ENCODE results near the gene SRSF8. TPM values are rescaled to one million over a fixed set of nuclear protein-coding genes. Genes with fewer than 3 reads are reported as not detected.

SRSF8 gene
- total RNA-seq, 2 experiments from 2014 or later, result 67.2 to 67.9 TPM

- peak overlapping the region; percentile 95 for H3K27ac Mint-ChIP-seq
- peaks cover 34% of the 10 kb centered on the region for H3K4me1 ChIP-seq (ENCODE audit: insufficient read depth, low read length)
- H3K4me1 Mint-ChIP-seq (ENCODE audit: low read depth), result peaks cover 46% of the 10 kb centered on the region
- H3K27ac ChIP-seq (ENCODE audit: low read depth in 1 of 2, low read length in 2 of 2), result peak overlapping the region; percentile 77 to 84
- H3K4me3 ChIP-seq (ENCODE audit: low read length), result peak overlapping the region; percentile 78
- peaks cover 5% of the 10 kb centered on the region for H3K36me3 Mint-ChIP-seq (ENCODE audit: low read depth)
- peak in 6 of 14 experiments; percentile 4 to 61 (median 38) for DNase-seq
- TF ChIP-seq, protein P1, sequence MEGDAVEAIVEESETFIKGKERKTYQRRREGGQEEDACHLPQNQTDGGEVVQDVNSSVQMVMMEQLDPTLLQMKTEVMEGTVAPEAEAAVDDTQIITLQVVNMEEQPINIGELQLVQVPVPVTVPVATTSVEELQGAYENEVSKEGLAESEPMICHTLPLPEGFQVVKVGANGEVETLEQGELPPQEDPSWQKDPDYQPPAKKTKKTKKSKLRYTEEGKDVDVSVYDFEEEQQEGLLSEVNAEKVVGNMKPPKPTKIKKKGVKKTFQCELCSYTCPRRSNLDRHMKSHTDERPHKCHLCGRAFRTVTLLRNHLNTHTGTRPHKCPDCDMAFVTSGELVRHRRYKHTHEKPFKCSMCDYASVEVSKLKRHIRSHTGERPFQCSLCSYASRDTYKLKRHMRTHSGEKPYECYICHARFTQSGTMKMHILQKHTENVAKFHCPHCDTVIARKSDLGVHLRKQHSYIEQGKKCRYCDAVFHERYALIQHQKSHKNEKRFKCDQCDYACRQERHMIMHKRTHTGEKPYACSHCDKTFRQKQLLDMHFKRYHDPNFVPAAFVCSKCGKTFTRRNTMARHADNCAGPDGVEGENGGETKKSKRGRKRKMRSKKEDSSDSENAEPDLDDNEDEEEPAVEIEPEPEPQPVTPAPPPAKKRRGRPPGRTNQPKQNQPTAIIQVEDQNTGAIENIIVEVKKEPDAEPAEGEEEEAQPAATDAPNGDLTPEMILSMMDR (IDR thresholded peaks at IDR 0.05), result no peak
- peak; percentile 60 for ATAC-seq (ENCODE audit: poor library complexity)
- POLR2A ChIA-PET, result interaction anchor here (0.6 to 5.3 kb wide), 25 partner anchors 9 to 1348 kb away, joined by 3 to 266 read pairs (median 5); partner anchors contain the start of genes C11orf54, CCDC82, CEP57 and CWC15
- H3K27me3 Mint-ChIP-seq, result no peaks in the 10 kb centered on the region
- no peaks in the 10 kb centered on the region for H3K27me3 ChIP-seq (ENCODE audit: control insufficient read depth in 1 of 2, insufficient read depth in 2 of 2, low read length in 2 of 2)
- CTCF ChIA-PET, result interaction anchor here (0.8 to 7.2 kb wide), 8 partner anchors 9 to 620 kb away, joined by 3 to 67 read pairs (median 5); partner anchors contain the start of genes SESN3 and SRSF8
- peak overlapping the region; percentile 92 for H3K4me3 Mint-ChIP-seq
- H3K9me3 ChIP-seq (ENCODE audit: control insufficient read depth in 1 of 2, insufficient read depth in 1 of 2, low read length in 2 of 2), result no peaks in the 10 kb centered on the region
- H3K9me3 Mint-ChIP-seq, result no peaks in the 10 kb centered on the region
- H3K36me3 ChIP-seq (ENCODE audit: insufficient read depth, low read length), result no peaks in the 10 kb centered on the region
- intact Hi-C loops (cut with DNase I, micrococcal nuclease), result loop anchor here (1.0 to 5.0 kb wide), 6 partner anchors 22 to 1303 kb away; partner anchors contain the start of gene JRKL (in 1 of the 2)
Measured at GRCh38 chr11:95088946-95089619, 22.4 kb downstream of the SRSF8 start.

DNA sequence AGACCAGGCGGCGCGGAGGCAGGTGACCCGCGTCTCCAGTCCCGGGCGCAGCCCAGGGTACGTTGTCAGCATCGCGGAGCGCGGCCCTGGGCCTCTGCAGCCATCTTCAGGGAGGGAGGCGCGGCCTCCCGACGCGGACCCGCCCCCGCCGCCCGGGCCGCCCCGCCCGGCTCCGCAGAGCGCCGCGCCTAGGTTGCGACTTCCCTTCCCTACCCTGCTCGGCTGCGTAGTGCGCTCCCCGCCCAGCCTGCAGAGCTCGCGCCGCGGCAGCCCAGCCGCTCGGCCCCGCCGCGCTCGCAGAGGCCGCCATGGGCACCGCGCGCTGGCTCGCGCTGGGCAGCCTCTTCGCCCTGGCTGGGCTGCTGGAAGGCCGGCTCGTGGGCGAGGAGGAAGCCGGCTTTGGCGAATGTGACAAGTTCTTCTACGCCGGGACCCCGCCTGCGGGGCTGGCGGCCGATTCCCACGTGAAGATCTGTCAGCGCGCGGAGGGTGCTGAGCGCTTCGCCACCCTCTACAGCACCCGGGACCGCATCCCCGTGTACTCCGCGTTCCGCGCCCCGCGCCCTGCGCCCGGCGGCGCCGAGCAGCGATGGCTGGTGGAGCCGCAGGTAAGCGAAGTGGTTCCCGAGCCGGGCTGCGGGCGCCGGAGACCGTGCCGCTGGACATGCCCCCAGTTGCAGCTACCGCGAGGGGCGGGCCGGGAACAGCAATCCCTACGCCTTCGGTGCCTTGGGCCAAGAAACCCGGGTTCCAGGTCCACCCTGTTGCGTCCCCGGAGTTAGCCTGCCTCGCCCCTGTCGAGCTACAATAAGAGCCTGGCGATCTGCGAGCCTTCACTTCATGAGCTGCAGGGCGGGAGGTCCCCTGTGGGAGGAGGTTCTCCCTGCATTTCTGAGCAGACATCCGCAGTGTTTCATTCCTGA is 23.2 kb downstream of the SRSF8 start, which contains the start of gene ENDOD1:
TSS of gene ENDOD1 (plus strand) at position 227 of the 923 bp plus-strand sequence. CDS start at position 309, 82 bp downstream.
- Mint-ChIP-seq H3K4me3 (peak within 1 kb of the TSS; percentile 92), H3K9me3 (no peaks in the 10 kb centered on the region), H3K27ac (peak within 1 kb of the TSS; percentile 95), H3K36me3 (ENCODE audit: low read depth) (peaks cover 5% of the 10 kb centered on the region), H3K4me1 (ENCODE audit: low read depth) (peaks cover 50% of the 10 kb centered on the region), H3K27me3 (no peaks in the 10 kb centered on the region)
- peak; percentile 70 to 94 (median 84) for DNase-seq
- TF ChIP-seq, protein P1 (IDR thresholded peaks at IDR 0.05), result no peak
- Histone ChIP-seq H3K4me1 (ENCODE audit: insufficient read depth, low read length) (peaks cover 34% of the 10 kb centered on the region), H3K9me3 (ENCODE audit: control insufficient read depth in 1 of 2, insufficient read depth in 1 of 2, low read length in 2 of 2) (no peaks in the 10 kb centered on the region), H3K27me3 (ENCODE audit: control insufficient read depth in 1 of 2, insufficient read depth in 2 of 2, low read length in 2 of 2) (no peaks in the 10 kb centered on the region), H3K36me3 (ENCODE audit: insufficient read depth, low read length) (no peaks in the 10 kb centered on the region), H3K27ac (ENCODE audit: low read depth in 1 of 2, low read length in 2 of 2) (peak within 1 kb of the TSS; percentile 77 to 84), H3K4me3 (ENCODE audit: low read length) (peak within 1 kb of the TSS; percentile 78)
- ChIA-PET CTCF (interaction anchor here (0.8 to 7.2 kb wide), 9 partner anchors 9 to 619 kb away, joined by 3 to 67 read pairs (median 4); partner anchors contain the start of genes SESN3 and SRSF8), POLR2A (interaction anchor here (0.5 to 5.3 kb wide), 29 partner anchors 9 to 1349 kb away, joined by 3 to 266 read pairs (median 5); partner anchors contain the start of genes C11orf54, CCDC82, CEP57 and CWC15)
- peak; percentile 94 for ATAC-seq (ENCODE audit: poor library complexity)
- intact Hi-C loops (cut with DNase I, micrococcal nuclease), result loop anchor here (1.0 to 5.0 kb wide), 10 partner anchors 20 to 1302 kb away; partner anchors contain the start of genes CEP57 (in 1 of the 2), JRKL (in 1 of the 2) and SESN3 (in 1 of the 2)

Measured in CD4-positive, alpha-beta T cell (primary cell).